ENCODE measurements around the gene FRS2. TPM values are rescaled to one million over a fixed set of nuclear protein-coding genes. Genes with fewer than 3 reads are reported as not detected.

FRS2 gene
- total RNA-seq, 2 experiments from 2014 or later = 21.7 to 24.9 TPM

GRCh38 chr12:69610126-69610525 lies 139.9 kb downstream of the FRS2 start:
- Mint-ChIP-seq H3K36me3 (ENCODE audit: low read depth) (no peaks in the 10 kb centered on the region), H3K9me3 (no peaks in the 10 kb centered on the region), H3K4me3 (no peak overlapping the region), H3K27me3 (no peaks in the 10 kb centered on the region), H3K4me1 (ENCODE audit: low read depth) (no peaks in the 10 kb centered on the region), H3K27ac (no peak overlapping the region)
- no peaks in the 10 kb centered on the region for H3K4me1 ChIP-seq (ENCODE audit: insufficient read depth, low read length)
- TF ChIP-seq CTCF (IDR thresholded peaks at IDR 0.05) = no peak
- ChIA-PET CTCF (no interaction called here), POLR2A (no interaction called here)
- DNase-seq (no peak), ATAC-seq (ENCODE audit: poor library complexity) (no peak)
- no peak overlapping the region for H3K4me3 ChIP-seq (ENCODE audit: low read length)
- no peak overlapping the region for H3K27ac ChIP-seq (ENCODE audit: low read depth in 1 of 2, low read length in 2 of 2)
- intact Hi-C loops (cut with DNase I, micrococcal nuclease) = no loop called here
- H3K36me3 ChIP-seq (ENCODE audit: insufficient read depth, low read length) = no peaks in the 10 kb centered on the region
- no peaks in the 10 kb centered on the region for H3K27me3 ChIP-seq (ENCODE audit: control insufficient read depth in 1 of 2, insufficient read depth in 2 of 2, low read length in 2 of 2)
- H3K9me3 ChIP-seq (ENCODE audit: control insufficient read depth in 1 of 2, insufficient read depth in 1 of 2, low read length in 2 of 2) = no peaks in the 10 kb centered on the region

- POLR2A ChIA-PET = no interaction called here
- no peak for ATAC-seq (ENCODE audit: poor library complexity)
- intact Hi-C loops (cut with DNase I, micrococcal nuclease) = no loop called here
These were observed 140.5 kb downstream of the FRS2 start, which contains the start of gene LRRC10 for GRCh38 chr12:69610729-69611128. TSS of gene LRRC10 (minus strand) at chr12:69610907. CDS start at chr12:69610838, 69 bp downstream.

GRCh38 chr12:69613351-69613750 lies 143.2 kb downstream of the FRS2 start:
- CTCF ChIA-PET = no interaction called here

More at GRCh38 chr12:69610729-69611128, 140.5 kb downstream of the FRS2 start, which contains the start of gene LRRC10:
- Histone ChIP-seq H3K4me1 (ENCODE audit: insufficient read depth, low read length) (no peaks in the 10 kb centered on the region), H3K36me3 (ENCODE audit: insufficient read depth, low read length) (no peaks in the 10 kb centered on the region), H3K9me3 (ENCODE audit: control insufficient read depth in 1 of 2, insufficient read depth in 1 of 2, low read length in 2 of 2) (no peaks in the 10 kb centered on the region), H3K4me3 (ENCODE audit: low read length) (no peak within 1 kb of the TSS), H3K27ac (ENCODE audit: low read depth in 1 of 2, low read length in 2 of 2) (no peak within 1 kb of the TSS), H3K27me3 (ENCODE audit: control insufficient read depth in 1 of 2, insufficient read depth in 2 of 2, low read length in 2 of 2) (no peaks in the 10 kb centered on the region)
- peaks cover 5% of the 10 kb centered on the region for H3K27me3 Mint-ChIP-seq
- DNase-seq = no peak
- H3K27ac Mint-ChIP-seq = no peak within 1 kb of the TSS
- no peaks in the 10 kb centered on the region for H3K36me3 Mint-ChIP-seq (ENCODE audit: low read depth)
- no peak for TF ChIP-seq CTCF (IDR thresholded peaks at IDR 0.05)
- CTCF ChIA-PET = no interaction called here
- H3K9me3 Mint-ChIP-seq = no peaks in the 10 kb centered on the region
- H3K4me1 Mint-ChIP-seq (ENCODE audit: low read depth) = no peaks in the 10 kb centered on the region
- H3K4me3 Mint-ChIP-seq = no peak within 1 kb of the TSS

More at GRCh38 chr12:69613351-69613750, 143.2 kb downstream of the FRS2 start:
- no peak for ATAC-seq (ENCODE audit: poor library complexity)
- H3K27me3 ChIP-seq (ENCODE audit: control insufficient read depth in 1 of 2, insufficient read depth in 2 of 2, low read length in 2 of 2) = no peaks in the 10 kb centered on the region
- H3K36me3 ChIP-seq (ENCODE audit: insufficient read depth, low read length) = no peaks in the 10 kb centered on the region
- no peaks in the 10 kb centered on the region for H3K4me1 Mint-ChIP-seq (ENCODE audit: low read depth)
- POLR2A ChIA-PET = no interaction called here
- H3K9me3 ChIP-seq (ENCODE audit: control insufficient read depth in 1 of 2, insufficient read depth in 1 of 2, low read length in 2 of 2) = no peaks in the 10 kb centered on the region
- TF ChIP-seq CTCF (IDR thresholded peaks at IDR 0.05) = no peak
- peaks cover 7% of the 10 kb centered on the region for H3K27me3 Mint-ChIP-seq
- H3K4me3 ChIP-seq (ENCODE audit: low read length) = no peak overlapping the region
- no peaks in the 10 kb centered on the region for H3K36me3 Mint-ChIP-seq (ENCODE audit: low read depth)
- H3K27ac Mint-ChIP-seq = no peak overlapping the region
- no peaks in the 10 kb centered on the region for H3K4me1 ChIP-seq (ENCODE audit: insufficient read depth, low read length)
- no peak overlapping the region for H3K27ac ChIP-seq (ENCODE audit: low read depth in 1 of 2, low read length in 2 of 2)
- H3K9me3 Mint-ChIP-seq = no peaks in the 10 kb centered on the region
- DNase-seq = no peak
- no peak overlapping the region for H3K4me3 Mint-ChIP-seq
- intact Hi-C loops (cut with DNase I, micrococcal nuclease) = no loop called here

All from CD4-positive, alpha-beta T cell (primary cell).